Measurements from ENCODE around the gene RTN4R.
"Not testable (repeated sequence)": the region's sequence is repeated elsewhere in the genome, so short reads cannot be mapped to it uniquely, and the experiment has no call there.

Gene RTN4R

DNA sequence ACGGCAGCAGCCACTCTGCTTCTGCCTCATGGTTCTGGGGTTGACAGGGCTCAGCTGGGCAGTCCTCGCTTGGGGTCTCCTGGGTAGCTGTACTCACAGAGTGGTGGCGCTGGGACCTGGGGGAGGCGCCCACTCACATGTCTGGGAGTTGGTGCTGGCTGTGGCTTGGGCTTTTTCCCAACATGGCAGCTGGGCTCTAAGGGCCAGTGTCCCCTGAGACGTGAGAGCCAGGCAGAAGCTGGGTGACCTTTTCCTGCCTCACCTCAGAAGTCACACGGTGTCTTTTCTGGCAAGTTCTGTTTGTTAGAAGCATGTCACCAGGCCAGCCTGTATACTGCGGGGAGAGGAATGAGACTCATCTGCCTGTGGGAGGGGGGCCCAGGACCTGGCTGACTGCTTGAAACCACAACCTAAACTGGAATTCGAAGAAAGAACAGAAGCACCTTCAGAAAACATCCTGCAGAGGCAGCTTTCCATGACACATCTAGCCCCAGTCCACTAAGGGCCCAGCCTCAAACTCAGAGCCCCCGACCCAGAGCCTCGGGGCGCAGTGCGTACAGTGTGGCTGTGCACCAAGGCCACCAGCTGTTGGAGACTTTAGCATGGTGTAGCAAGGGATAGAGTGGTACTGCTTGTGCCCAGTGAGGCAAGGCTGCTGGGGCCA lies 37.2 kb upstream of the RTN4R start:
- DNase-seq, result not testable (repeated sequence)

- DNase-seq, result no peak
Observed at GRCh38 chr22:20304646-20305045, 36.5 kb upstream of the RTN4R start.

DNA sequence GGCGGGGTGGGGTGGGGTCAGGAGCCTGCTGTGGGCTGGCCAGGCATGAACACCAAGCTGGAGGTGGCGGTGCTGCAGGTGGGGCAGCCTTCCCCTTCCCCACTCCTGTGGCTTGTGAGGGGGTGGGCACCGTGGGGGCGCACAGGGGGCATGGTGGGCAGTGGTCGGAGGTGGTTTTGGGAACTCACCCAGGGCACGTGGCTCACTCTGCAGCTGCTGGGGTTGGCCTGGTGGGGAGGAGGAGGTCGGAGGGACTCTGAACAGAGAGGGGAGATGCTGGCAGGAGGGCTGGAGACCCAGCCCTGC lies 35.1 kb upstream of the RTN4R start:
- DNase-seq, result not testable (repeated sequence)

DNA sequence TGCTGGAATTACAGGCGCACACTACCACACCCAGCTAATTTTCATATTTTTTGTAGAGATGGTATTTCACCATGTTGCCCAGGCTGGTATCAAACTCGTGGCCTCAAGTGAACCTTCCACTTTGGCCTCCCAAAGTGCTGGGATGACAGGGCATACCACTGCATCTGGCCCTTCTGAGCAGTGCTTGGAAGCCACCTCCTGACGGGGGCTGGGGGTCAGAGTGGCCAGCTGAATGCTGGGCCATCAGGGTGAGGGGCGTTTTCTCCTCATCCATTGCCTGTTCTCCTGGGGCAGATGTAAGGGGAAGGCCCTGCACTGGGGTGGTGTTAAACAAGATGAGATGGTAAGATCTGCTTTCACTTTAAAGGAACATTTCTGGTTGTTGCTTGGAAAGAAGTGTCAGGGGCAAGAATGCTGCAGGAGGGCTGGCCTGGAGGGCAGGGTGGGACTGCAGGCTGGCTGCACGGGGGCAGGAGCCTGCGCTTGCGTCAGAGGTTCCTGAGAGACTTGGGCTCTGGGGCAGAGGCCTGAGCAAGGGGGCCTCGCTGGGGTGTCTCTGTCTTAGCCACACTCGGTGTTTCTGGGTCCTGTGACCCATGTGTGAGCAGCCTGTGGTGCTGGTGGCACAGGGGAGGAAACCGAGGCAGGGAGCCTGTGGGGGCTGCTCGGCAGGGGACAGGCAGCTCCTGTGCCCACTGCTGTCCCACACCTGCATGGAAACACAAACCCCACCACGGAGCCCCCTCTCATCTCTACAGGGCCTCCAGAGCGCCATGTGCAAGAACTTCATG lies 34.5 kb upstream of the RTN4R start:
- DNase-seq, result no peak

DNA sequence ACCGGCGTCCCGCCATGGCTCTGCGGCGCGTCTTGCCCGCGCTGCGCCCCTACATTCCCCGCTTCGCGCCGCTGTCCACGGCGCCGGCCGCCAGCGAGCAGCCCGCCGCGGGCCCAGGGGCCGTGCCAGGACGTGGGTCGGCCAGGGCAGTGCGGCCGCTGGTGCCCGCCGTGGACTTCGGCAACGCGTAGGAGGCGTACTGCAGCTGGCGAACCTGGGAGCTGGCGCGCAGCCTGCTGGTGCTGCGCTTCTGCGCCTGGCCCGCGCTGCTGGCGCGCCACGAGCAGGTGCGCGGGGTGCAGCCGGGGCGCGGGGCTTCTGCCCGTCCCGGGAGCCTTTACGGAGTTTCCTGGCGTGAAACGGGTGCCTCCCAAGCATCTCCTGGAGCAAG lies 31.6 kb upstream of the RTN4R start:
- peak; percentile 63 for DNase-seq

GRCh38 chr22:20298803-20299745 lies 31.0 kb upstream of the RTN4R start:
- peak; percentile 85 for DNase-seq

DNA sequence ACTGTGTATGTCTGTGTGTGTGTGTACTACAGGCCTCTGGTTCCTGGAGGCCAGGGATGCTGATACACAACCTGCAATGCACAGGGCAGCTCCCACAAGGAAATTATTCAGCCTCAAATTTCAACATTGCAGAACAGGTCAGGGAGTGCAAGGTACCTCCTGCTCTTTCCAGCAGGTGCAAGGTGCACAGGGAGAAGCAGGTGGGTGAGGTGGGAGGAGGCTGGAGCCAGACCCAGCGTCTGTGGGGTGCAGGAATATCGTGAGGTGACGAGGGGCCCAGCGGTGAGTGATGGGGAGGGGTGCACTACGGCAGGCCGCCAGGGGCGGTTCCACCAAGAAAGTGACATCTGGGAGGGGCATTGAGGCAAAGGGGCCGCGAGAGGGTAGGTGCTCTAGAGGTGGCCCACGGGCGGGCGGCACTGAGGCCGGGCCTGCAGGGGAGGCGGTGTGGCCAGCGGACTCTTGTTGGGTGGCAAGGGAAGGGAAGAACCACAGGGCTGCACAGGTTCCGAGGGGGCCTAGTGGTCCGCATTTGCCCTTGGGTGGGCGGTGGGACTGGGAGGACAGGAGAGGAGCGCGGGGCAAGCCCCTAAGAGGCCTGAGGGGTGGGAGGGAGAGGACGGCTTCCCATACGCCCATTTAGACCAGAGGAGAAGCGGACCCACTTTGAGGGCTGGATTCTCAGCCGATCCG lies 30.1 kb upstream of the RTN4R start:
- DNase-seq, result peak; percentile 26

GRCh38 chr22:20297414-20298109 lies 29.4 kb upstream of the RTN4R start:
- no peak for DNase-seq

GRCh38 chr22:20296598-20296997 lies 28.5 kb upstream of the RTN4R start:
- no peak for DNase-seq

- DNase-seq, result no peak
Observed at GRCh38 chr22:20295262-20296064, 27.3 kb upstream of the RTN4R start.

- no peak for DNase-seq
Observed at GRCh38 chr22:20292673-20293232, 24.6 kb upstream of the RTN4R start.

DNA sequence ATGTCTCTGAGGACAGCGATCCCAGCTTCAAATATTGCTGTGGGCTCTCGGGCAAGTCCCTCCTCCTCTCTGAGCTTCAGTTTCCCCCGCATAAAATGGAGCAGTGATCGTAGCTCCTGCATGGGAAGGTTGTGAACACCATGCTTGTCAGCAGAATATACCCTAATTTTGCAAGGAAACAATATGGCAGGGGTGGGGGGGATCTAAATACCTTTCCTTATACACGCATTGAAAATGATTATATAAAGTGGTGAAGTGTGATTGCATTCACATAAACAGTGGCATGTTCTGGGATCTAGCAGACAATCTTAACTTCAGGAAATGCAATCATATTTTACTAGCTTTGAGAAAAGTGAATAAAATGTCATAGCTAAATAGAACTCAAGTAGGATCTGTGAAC lies 24.0 kb upstream of the RTN4R start:
- no peak for DNase-seq

DNA sequence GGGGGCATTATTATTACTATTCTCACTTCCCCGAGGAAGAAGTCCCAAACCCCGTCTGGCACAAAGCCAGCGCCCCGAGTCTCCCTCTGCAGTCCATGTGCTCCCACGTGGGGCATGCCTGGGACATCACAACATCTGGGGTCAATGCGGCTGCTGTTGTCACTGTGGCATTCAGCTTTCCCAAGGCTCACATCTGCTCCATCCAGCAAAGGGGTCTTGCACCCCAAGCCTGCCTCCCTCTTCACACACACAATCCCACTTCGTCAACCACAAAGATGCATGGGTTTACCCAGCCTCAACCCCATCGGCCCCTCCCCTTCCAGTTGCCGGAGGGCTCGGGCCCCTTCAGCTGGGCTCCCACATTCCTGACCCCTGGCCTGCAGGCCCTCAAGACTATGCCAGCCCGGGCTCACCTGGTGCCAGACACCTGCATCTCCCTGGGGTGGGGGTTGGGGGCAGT lies 23.5 kb upstream of the RTN4R start:
- DNase-seq, result no peak

DNA sequence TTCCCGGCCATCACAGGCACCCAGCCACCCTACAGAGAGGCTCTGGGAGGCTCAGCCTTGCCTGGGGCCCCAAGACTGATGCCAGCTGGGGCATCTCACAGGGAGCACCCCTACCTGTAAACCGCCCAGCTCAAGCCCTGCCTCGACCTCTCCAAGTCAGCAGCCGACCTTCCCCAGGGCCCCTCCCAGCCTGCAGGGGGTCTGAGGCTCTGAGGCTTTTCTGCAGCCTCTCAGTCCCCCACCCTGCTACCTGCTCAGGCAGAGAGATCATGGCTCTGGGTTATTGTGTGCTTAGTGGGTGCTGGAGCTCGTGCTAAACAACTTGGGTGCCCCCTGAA lies 23.1 kb upstream of the RTN4R start:
- DNase-seq, result no peak

DNA sequence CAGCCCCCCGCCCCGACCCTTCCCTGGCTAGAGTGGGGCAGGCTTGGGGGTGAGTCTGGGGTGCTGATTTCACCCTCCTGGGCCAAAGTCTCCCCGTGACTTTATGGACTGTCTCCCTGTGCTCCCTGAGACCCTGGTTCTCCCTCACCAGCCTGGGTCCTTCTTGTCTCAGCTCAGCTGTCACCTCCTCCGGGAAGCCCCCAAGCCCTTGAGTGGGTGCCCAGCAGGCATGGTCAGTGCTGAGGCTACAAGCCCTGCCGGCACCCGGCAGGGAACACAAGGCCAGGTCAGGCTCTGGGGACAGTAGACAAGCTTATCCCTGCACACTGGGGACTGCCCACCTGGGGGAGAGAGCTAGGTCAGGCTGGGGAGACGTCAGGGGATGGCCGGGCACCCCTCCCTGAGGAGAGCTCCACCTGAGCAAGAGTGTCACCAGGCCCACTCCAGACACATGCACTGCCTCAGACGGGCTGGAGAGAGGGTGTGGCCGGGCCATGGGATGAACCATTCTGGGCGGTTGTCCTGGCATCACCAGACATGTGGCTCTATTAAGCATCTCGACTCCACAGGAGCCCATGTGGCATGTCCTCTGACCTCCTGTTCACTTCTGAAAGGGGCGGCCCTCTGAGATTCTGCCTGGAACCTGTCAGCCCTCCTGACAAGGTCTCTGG lies 22.6 kb upstream of the RTN4R start:
- no peak for DNase-seq

DNA sequence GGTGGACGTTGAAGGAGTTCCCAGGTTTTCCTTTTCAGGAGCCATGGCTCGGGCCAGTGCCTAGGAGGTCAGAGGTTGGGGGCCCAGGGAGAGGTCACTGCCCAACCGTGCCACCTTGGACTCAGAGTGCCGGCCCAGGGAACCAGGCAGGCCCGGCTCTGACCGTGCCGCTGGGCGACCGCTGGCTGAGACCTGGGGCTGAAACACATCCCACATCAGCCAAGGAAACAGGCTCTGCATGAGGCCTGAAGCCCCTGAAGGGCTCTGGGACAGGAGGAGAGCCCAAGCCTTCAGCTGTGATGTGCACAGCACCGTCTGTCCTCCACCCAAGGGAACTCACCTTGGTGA lies 21.9 kb upstream of the RTN4R start:
- DNase-seq, result no peak

GRCh38 chr22:20289182-20290044 lies 21.3 kb upstream of the RTN4R start:
- not testable (repeated sequence) for DNase-seq

- DNase-seq, result not testable (repeated sequence)
Observed at GRCh38 chr22:20286784-20287423, 18.8 kb upstream of the RTN4R start.

GRCh38 chr22:20286312-20286660 lies 18.2 kb upstream of the RTN4R start:
- not testable (repeated sequence) for DNase-seq
